T-helper 2 cell treated with Interferon-gamma antibody and Interleukin-4, amounts not matched to agents 5 μg/mL and 100 μg/mL, for 36 hours (primary cell): ENCODE measurements around the gene APOBEC3B.
"Not testable (repeated sequence)": the region's sequence is repeated elsewhere in the genome, so short reads cannot be mapped to it uniquely, and the experiment has no call there.

Source experiments
- DNase-seq: peaks from one replicate; pipeline ENCODE4 v3.0.0; 2021; ENCODE audit warnings: low spot score
- H3K27ac Mint-ChIP-seq: one replicate; pipeline ENCODE4 v1.8.0; 2021; ENCODE audit warnings: mild to moderate bottlenecking, mixed read lengths
- H3K27me3 Mint-ChIP-seq: one replicate; pipeline ENCODE4 v1.8.0; 2021; ENCODE audit warnings: low read depth, mixed read lengths
- H3K36me3 Mint-ChIP-seq: one replicate; pipeline ENCODE4 v1.8.0; 2021; ENCODE audit warnings: low read depth, mixed read lengths
- H3K4me1 Mint-ChIP-seq: one replicate; pipeline ENCODE4 v1.8.0; 2021; ENCODE audit warnings: low read depth, mixed read lengths
- H3K4me3 Mint-ChIP-seq: one replicate; pipeline ENCODE4 v1.8.0; 2022; ENCODE audit warnings: mild to moderate bottlenecking, moderate library complexity, mixed read lengths
- H3K9me3 Mint-ChIP-seq: one replicate; pipeline ENCODE4 v1.8.0; 2021; ENCODE audit warnings: mixed read lengths

The APOBEC3B gene

GRCh38 chr22:38955250-38955905 is 26.8 kb upstream of the APOBEC3B start:
- H3K4me3 Mint-ChIP-seq = no peak overlapping the region
- no peaks in the 10 kb centered on the region for H3K9me3 Mint-ChIP-seq
- peak overlapping the region; percentile 84 for H3K27ac Mint-ChIP-seq
- no peaks in the 10 kb centered on the region for H3K27me3 Mint-ChIP-seq
- H3K4me1 Mint-ChIP-seq = peaks cover 27% of the 10 kb centered on the region
- no peaks in the 10 kb centered on the region for H3K36me3 Mint-ChIP-seq
- DNase-seq = no peak

- Mint-ChIP-seq H3K4me1 (peaks cover 27% of the 10 kb centered on the region), H3K36me3 (no peaks in the 10 kb centered on the region), H3K27ac (peak overlapping the region; percentile 84), H3K9me3 (no peaks in the 10 kb centered on the region), H3K4me3 (no peak overlapping the region), H3K27me3 (no peaks in the 10 kb centered on the region)
- DNase-seq = no peak
These were observed 26.2 kb upstream of the APOBEC3B start for GRCh38 chr22:38955926-38956325.

- H3K27me3 Mint-ChIP-seq = no peaks in the 10 kb centered on the region
- H3K36me3 Mint-ChIP-seq = no peaks in the 10 kb centered on the region
- no peak overlapping the region for H3K27ac Mint-ChIP-seq
- H3K4me1 Mint-ChIP-seq = peaks cover 27% of the 10 kb centered on the region
- H3K9me3 Mint-ChIP-seq = no peaks in the 10 kb centered on the region
- no peak overlapping the region for H3K4me3 Mint-ChIP-seq
- DNase-seq = no peak
These were observed 25.6 kb upstream of the APOBEC3B start for GRCh38 chr22:38956551-38956950.

GRCh38 chr22:38957046-38957770 is 24.9 kb upstream of the APOBEC3B start, which contains the start of gene APOBEC3A:
APOBEC3A (plus strand) TSS chr22:38957609; CDS start chr22:38957692, 83 bp downstream.
- no peak for DNase-seq
- Mint-ChIP-seq H3K27me3 (no peaks in the 10 kb centered on the region), H3K27ac (no peak within 1 kb of the TSS), H3K9me3 (no peaks in the 10 kb centered on the region), H3K4me3 (no peak within 1 kb of the TSS), H3K4me1 (peaks cover 25% of the 10 kb centered on the region), H3K36me3 (no peaks in the 10 kb centered on the region)

- Mint-ChIP-seq H3K27ac (no peak overlapping the region), H3K9me3 (no peaks in the 10 kb centered on the region), H3K4me1 (peaks cover 20% of the 10 kb centered on the region), H3K4me3 (no peak overlapping the region), H3K27me3 (no peaks in the 10 kb centered on the region), H3K36me3 (no peaks in the 10 kb centered on the region)
- no peak for DNase-seq
These were observed 24.1 kb upstream of the APOBEC3B start for GRCh38 chr22:38957808-38958650.

GRCh38 chr22:38958651-38958943 is 23.6 kb upstream of the APOBEC3B start:
- H3K9me3 Mint-ChIP-seq, H3K4me3 Mint-ChIP-seq, DNase-seq, H3K27me3 Mint-ChIP-seq, H3K27ac Mint-ChIP-seq, H3K36me3 Mint-ChIP-seq: not testable (repeated sequence)
- peaks cover 15% of the 10 kb centered on the region for H3K4me1 Mint-ChIP-seq

- no peak for DNase-seq
- Mint-ChIP-seq H3K4me1 (peaks cover 8% of the 10 kb centered on the region), H3K36me3 (no peaks in the 10 kb centered on the region), H3K27me3 (no peaks in the 10 kb centered on the region), H3K4me3 (no peak overlapping the region), H3K9me3 (no peaks in the 10 kb centered on the region), H3K27ac (no peak overlapping the region)
These were observed 22.6 kb upstream of the APOBEC3B start for GRCh38 chr22:38959590-38959989.

- H3K36me3 Mint-ChIP-seq, H3K4me3 Mint-ChIP-seq, H3K9me3 Mint-ChIP-seq, H3K27ac Mint-ChIP-seq, H3K4me1 Mint-ChIP-seq, H3K27me3 Mint-ChIP-seq, DNase-seq: not testable (repeated sequence)
These were observed 21.5 kb upstream of the APOBEC3B start for GRCh38 chr22:38960673-38961072.

GRCh38 chr22:38963291-38963738 is 18.8 kb upstream of the APOBEC3B start:
- DNase-seq, H3K36me3 Mint-ChIP-seq, H3K4me1 Mint-ChIP-seq, H3K9me3 Mint-ChIP-seq, H3K27ac Mint-ChIP-seq, H3K27me3 Mint-ChIP-seq, H3K4me3 Mint-ChIP-seq: not testable (repeated sequence)

- H3K4me1 Mint-ChIP-seq = peaks cover 2% of the 10 kb centered on the region
- no peaks in the 10 kb centered on the region for H3K9me3 Mint-ChIP-seq
- H3K27me3 Mint-ChIP-seq = peaks cover 4% of the 10 kb centered on the region
- no peak overlapping the region for H3K4me3 Mint-ChIP-seq
- H3K36me3 Mint-ChIP-seq = no peaks in the 10 kb centered on the region
- DNase-seq = no peak
- H3K27ac Mint-ChIP-seq = no peak overlapping the region
These were observed 18.3 kb upstream of the APOBEC3B start for GRCh38 chr22:38963872-38964271.

GRCh38 chr22:38964306-38964705 is 17.8 kb upstream of the APOBEC3B start:
- H3K27me3 Mint-ChIP-seq = peaks cover 4% of the 10 kb centered on the region
- no peaks in the 10 kb centered on the region for H3K36me3 Mint-ChIP-seq
- no peak overlapping the region for H3K4me3 Mint-ChIP-seq
- no peaks in the 10 kb centered on the region for H3K9me3 Mint-ChIP-seq
- DNase-seq = no peak
- H3K27ac Mint-ChIP-seq = no peak overlapping the region
- H3K4me1 Mint-ChIP-seq = peaks cover 2% of the 10 kb centered on the region

GRCh38 chr22:38964989-38965388 is 17.2 kb upstream of the APOBEC3B start:
- Mint-ChIP-seq H3K4me3 (no peak overlapping the region), H3K4me1 (no peaks in the 10 kb centered on the region), H3K36me3 (no peaks in the 10 kb centered on the region), H3K27me3 (peaks cover 4% of the 10 kb centered on the region), H3K27ac (no peak overlapping the region), H3K9me3 (no peaks in the 10 kb centered on the region)
- no peak for DNase-seq

- DNase-seq = no peak
- no peaks in the 10 kb centered on the region for H3K9me3 Mint-ChIP-seq
- no peak overlapping the region for H3K27ac Mint-ChIP-seq
- H3K4me3 Mint-ChIP-seq = no peak overlapping the region
- H3K27me3 Mint-ChIP-seq = peaks cover 8% of the 10 kb centered on the region
- no peaks in the 10 kb centered on the region for H3K36me3 Mint-ChIP-seq
- H3K4me1 Mint-ChIP-seq = no peaks in the 10 kb centered on the region
These were observed 16.4 kb upstream of the APOBEC3B start for GRCh38 chr22:38965614-38966379.

GRCh38 chr22:38966380-38966702 is 15.8 kb upstream of the APOBEC3B start:
- Mint-ChIP-seq H3K9me3 (no peaks in the 10 kb centered on the region), H3K4me3 (no peak overlapping the region), H3K27ac (no peak overlapping the region), H3K27me3 (peaks cover 12% of the 10 kb centered on the region), H3K36me3 (no peaks in the 10 kb centered on the region), H3K4me1 (no peaks in the 10 kb centered on the region)
- no peak for DNase-seq
